ENCODE data around the gene PRR20B. TPM values are rescaled to one million over a fixed set of nuclear protein-coding genes. Genes with fewer than 3 reads are reported as not detected.

Gene PRR20B
- total RNA-seq, 1 experiment from 2014 or later: not detected

DNA sequence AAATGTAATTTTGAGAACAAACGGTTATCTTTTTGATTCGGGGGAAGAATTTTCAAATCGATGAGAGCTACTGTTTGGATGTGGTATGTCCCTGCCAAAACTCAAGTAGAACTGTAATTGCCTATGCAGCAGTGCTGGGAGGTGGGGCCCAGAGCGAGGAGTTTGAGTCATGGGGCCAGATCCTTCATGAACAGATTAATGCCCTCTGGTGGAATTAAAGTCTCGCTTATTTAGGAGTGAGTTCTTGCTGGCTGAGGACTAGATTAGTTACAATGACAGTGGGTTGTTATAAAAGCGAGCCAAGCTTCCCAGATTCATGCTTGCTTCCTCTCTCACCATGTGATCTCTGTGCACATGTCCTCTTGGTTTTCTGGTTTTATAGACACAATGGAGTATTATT is 18.4 kb upstream of the PRR20B start:
- ATAC-seq: no peak
- no peaks in the 10 kb centered on the region for H3K36me3 ChIP-seq (ENCODE audit: control insufficient read depth, insufficient read depth, low read length)

DNA sequence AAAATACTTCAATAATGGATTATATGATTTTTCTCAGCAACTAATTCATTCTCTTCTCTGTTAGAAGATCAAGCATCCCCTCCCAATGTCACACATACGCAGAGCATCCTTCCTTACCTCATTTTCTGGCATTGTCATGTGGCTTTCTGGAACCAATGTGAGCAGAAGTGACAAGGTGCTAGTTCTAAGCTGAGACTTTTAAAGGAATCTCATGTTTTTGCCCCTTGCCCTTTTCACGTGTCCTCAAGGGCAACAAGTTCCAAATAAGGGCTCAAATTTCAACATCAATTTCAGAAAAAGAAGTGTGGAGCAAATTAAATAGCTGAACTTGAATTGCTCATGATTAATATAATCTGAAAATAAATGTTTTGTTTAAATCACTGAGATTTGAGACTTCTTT is 11.2 kb upstream of the PRR20B start:
- Histone ChIP-seq H3K4me3 (ENCODE audit: low read depth in 2 of 2, low read length in 2 of 2) (no peak overlapping the region), H3K27ac (ENCODE audit: low read length) (no peak overlapping the region), H3K4me1 (ENCODE audit: control insufficient read depth, insufficient read depth, low read length) (no peaks in the 10 kb centered on the region), H3K9me3 (ENCODE audit: control insufficient read depth, insufficient read depth, low read depth, low read length) (no peaks in the 10 kb centered on the region), H3K36me3 (ENCODE audit: control insufficient read depth, insufficient read depth, low read length) (no peaks in the 10 kb centered on the region), H3K27me3 (ENCODE audit: control insufficient read depth, insufficient read depth, low read length) (no peaks in the 10 kb centered on the region)
- BruUV-seq (replicated peaks): no TSS peak
- POLR2A ChIA-PET: no interaction called here
- DNase-seq (ENCODE audit: low read depth, low spot score) (no peak), ATAC-seq (no peak)
- intact Hi-C loops (cut with micrococcal nuclease; ENCODE audit: unreplicated experiment) (no loop called here), in situ Hi-C loops (cut with HindIII; ENCODE audit: low pct_unique_long_range_greater_than_20kb, low sequenced_read_pairs) (no loop called here)
- TF ChIP-seq TCF7L2 (IDR thresholded peaks at IDR 0.05; ENCODE audit: low read depth, low read length) (no peak), POLR2AphosphoS5 (IDR thresholded peaks at IDR 0.05; ENCODE audit: low read depth, low read length) (no peak), SIN3A (IDR thresholded peaks at IDR 0.05; ENCODE audit: borderline replicate concordance, insufficient read depth, low read depth, low read length) (no peak)
- TF ChIP-seq, protein P1, sequence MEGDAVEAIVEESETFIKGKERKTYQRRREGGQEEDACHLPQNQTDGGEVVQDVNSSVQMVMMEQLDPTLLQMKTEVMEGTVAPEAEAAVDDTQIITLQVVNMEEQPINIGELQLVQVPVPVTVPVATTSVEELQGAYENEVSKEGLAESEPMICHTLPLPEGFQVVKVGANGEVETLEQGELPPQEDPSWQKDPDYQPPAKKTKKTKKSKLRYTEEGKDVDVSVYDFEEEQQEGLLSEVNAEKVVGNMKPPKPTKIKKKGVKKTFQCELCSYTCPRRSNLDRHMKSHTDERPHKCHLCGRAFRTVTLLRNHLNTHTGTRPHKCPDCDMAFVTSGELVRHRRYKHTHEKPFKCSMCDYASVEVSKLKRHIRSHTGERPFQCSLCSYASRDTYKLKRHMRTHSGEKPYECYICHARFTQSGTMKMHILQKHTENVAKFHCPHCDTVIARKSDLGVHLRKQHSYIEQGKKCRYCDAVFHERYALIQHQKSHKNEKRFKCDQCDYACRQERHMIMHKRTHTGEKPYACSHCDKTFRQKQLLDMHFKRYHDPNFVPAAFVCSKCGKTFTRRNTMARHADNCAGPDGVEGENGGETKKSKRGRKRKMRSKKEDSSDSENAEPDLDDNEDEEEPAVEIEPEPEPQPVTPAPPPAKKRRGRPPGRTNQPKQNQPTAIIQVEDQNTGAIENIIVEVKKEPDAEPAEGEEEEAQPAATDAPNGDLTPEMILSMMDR (IDR thresholded peaks at IDR 0.05): no peak
- TF ChIP-seq, protein P2, sequence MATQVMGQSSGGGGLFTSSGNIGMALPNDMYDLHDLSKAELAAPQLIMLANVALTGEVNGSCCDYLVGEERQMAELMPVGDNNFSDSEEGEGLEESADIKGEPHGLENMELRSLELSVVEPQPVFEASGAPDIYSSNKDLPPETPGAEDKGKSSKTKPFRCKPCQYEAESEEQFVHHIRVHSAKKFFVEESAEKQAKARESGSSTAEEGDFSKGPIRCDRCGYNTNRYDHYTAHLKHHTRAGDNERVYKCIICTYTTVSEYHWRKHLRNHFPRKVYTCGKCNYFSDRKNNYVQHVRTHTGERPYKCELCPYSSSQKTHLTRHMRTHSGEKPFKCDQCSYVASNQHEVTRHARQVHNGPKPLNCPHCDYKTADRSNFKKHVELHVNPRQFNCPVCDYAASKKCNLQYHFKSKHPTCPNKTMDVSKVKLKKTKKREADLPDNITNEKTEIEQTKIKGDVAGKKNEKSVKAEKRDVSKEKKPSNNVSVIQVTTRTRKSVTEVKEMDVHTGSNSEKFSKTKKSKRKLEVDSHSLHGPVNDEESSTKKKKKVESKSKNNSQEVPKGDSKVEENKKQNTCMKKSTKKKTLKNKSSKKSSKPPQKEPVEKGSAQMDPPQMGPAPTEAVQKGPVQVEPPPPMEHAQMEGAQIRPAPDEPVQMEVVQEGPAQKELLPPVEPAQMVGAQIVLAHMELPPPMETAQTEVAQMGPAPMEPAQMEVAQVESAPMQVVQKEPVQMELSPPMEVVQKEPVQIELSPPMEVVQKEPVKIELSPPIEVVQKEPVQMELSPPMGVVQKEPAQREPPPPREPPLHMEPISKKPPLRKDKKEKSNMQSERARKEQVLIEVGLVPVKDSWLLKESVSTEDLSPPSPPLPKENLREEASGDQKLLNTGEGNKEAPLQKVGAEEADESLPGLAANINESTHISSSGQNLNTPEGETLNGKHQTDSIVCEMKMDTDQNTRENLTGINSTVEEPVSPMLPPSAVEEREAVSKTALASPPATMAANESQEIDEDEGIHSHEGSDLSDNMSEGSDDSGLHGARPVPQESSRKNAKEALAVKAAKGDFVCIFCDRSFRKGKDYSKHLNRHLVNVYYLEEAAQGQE (IDR thresholded peaks at IDR 0.05; ENCODE audit: insufficient read depth in 1 of 2, low read depth in 2 of 2, low read length in 1 of 2): no peak
- CTCF ChIA-PET: no interaction called here

More for the DNA sequence above, 18.4 kb upstream of the PRR20B start:
- Histone ChIP-seq H3K4me1 (ENCODE audit: control insufficient read depth, insufficient read depth, low read length) (no peaks in the 10 kb centered on the region), H3K9me3 (ENCODE audit: control insufficient read depth, insufficient read depth, low read depth, low read length) (no peaks in the 10 kb centered on the region), H3K4me3 (ENCODE audit: low read depth in 2 of 2, low read length in 2 of 2) (no peak overlapping the region), H3K27ac (ENCODE audit: low read length) (no peak overlapping the region), H3K27me3 (ENCODE audit: control insufficient read depth, insufficient read depth, low read length) (no peaks in the 10 kb centered on the region)
- CTCF ChIA-PET: no interaction called here
- POLR2A ChIA-PET: no interaction called here
- BruUV-seq (replicated peaks): no TSS peak
- no peak for DNase-seq (ENCODE audit: low read depth, low spot score)
- intact Hi-C loops (cut with micrococcal nuclease; ENCODE audit: unreplicated experiment) (no loop called here), in situ Hi-C loops (cut with HindIII; ENCODE audit: low pct_unique_long_range_greater_than_20kb, low sequenced_read_pairs) (no loop called here)
- TF ChIP-seq, protein P1 (IDR thresholded peaks at IDR 0.05): no peak
- TF ChIP-seq, protein P2 (IDR thresholded peaks at IDR 0.05; ENCODE audit: insufficient read depth in 1 of 2, low read depth in 2 of 2, low read length in 1 of 2): no peak
- no peak for TF ChIP-seq POLR2AphosphoS5 (IDR thresholded peaks at IDR 0.05; ENCODE audit: low read depth, low read length)
- TF ChIP-seq TCF7L2 (IDR thresholded peaks at IDR 0.05; ENCODE audit: low read depth, low read length): no peak
- no peak for TF ChIP-seq SIN3A (IDR thresholded peaks at IDR 0.05; ENCODE audit: borderline replicate concordance, insufficient read depth, low read depth, low read length)

All from Panc1 (cell line).